ENCODE measurements around the gene APPL1.

Gene APPL1

GRCh38 chr3:57227204-57227929 is at the start of gene APPL1:
TSS of gene APPL1 (plus strand) at chr3:57227729. CDS start at chr3:57227884, 155 bp downstream.
- FAIRE-seq = peak; percentile 89
- DNase-seq (ENCODE audit: extremely low spot score, insufficient read length, low read depth) = peak; percentile 94

GRCh38 chr3:57179580-57180410 is 47.7 kb upstream of the APPL1 start:
- DNase-seq (ENCODE audit: extremely low spot score, insufficient read length, low read depth) = no peak
- FAIRE-seq = no peak

- FAIRE-seq (no peak), DNase-seq (ENCODE audit: extremely low spot score, insufficient read length, low read depth) (no peak)
Observed at GRCh38 chr3:57184526-57184925, 43.0 kb upstream of the APPL1 start.

GRCh38 chr3:57192028-57192427 is 35.5 kb upstream of the APPL1 start:
- no peak for FAIRE-seq
- no peak for DNase-seq (ENCODE audit: extremely low spot score, insufficient read length, low read depth)

GRCh38 chr3:57194641-57195040 is 32.9 kb upstream of the APPL1 start:
- DNase-seq (ENCODE audit: extremely low spot score, insufficient read length, low read depth) = no peak
- no peak for FAIRE-seq

GRCh38 chr3:57199895-57200297 is 27.6 kb upstream of the APPL1 start, which contains the start of gene HESX1:
TSS of gene HESX1 (minus strand) at chr3:57199978. CDS start at chr3:57199918, 60 bp downstream.
- no peak for FAIRE-seq
- no peak for DNase-seq (ENCODE audit: extremely low spot score, insufficient read length, low read depth)

GRCh38 chr3:57206423-57206822 is 21.1 kb upstream of the APPL1 start:
- peak; percentile 46 for FAIRE-seq
- DNase-seq (ENCODE audit: extremely low spot score, insufficient read length, low read depth) = no peak

- DNase-seq (ENCODE audit: extremely low spot score, insufficient read length, low read depth) = no peak
- FAIRE-seq = no peak
Observed at GRCh38 chr3:57221883-57222282, 5.6 kb upstream of the APPL1 start.

- DNase-seq (ENCODE audit: extremely low spot score, insufficient read length, low read depth) = no peak
- FAIRE-seq = peak; percentile 5
Observed at GRCh38 chr3:57224856-57225255, 2.7 kb upstream of the APPL1 start.

GRCh38 chr3:57226176-57226575 is 1.4 kb upstream of the APPL1 start:
- no peak for DNase-seq (ENCODE audit: extremely low spot score, insufficient read length, low read depth)
- no peak for FAIRE-seq

GRCh38 chr3:57227930-57228751 is 612 bp downstream of the APPL1 start:
- peak; percentile 26 for DNase-seq (ENCODE audit: extremely low spot score, insufficient read length, low read depth)

GRCh38 chr3:57230006-57230405 is 2.5 kb downstream of the APPL1 start:
- no peak for DNase-seq (ENCODE audit: extremely low spot score, insufficient read length, low read depth)
- FAIRE-seq = no peak

More at GRCh38 chr3:57227930-57228751, 612 bp downstream of the APPL1 start:
- peak; percentile 54 for FAIRE-seq

GRCh38 chr3:57233799-57234198 is 6.3 kb downstream of the APPL1 start:
- no peak for FAIRE-seq
- no peak for DNase-seq (ENCODE audit: extremely low spot score, insufficient read length, low read depth)

GRCh38 chr3:57234613-57235575 is 7.4 kb downstream of the APPL1 start:
- DNase-seq (ENCODE audit: extremely low spot score, insufficient read length, low read depth) = no peak
- FAIRE-seq = peak; percentile 24

- FAIRE-seq (no peak), DNase-seq (ENCODE audit: extremely low spot score, insufficient read length, low read depth) (no peak)
Observed at GRCh38 chr3:57244946-57245345, 17.4 kb downstream of the APPL1 start.

- DNase-seq (ENCODE audit: extremely low spot score, insufficient read length, low read depth) (no peak), FAIRE-seq (no peak)
Observed at GRCh38 chr3:57252404-57252803, 24.9 kb downstream of the APPL1 start.

- FAIRE-seq (no peak), DNase-seq (ENCODE audit: extremely low spot score, insufficient read length, low read depth) (no peak)
Observed at GRCh38 chr3:57256844-57257243, 29.3 kb downstream of the APPL1 start.

- FAIRE-seq = no peak
Observed at GRCh38 chr3:57257678-57258077, 30.1 kb downstream of the APPL1 start.

GRCh38 chr3:57261119-57261518 is 33.6 kb downstream of the APPL1 start:
- DNase-seq (ENCODE audit: extremely low spot score, insufficient read length, low read depth) (no peak), FAIRE-seq (no peak)

More at GRCh38 chr3:57257678-57258077, 30.1 kb downstream of the APPL1 start:
- DNase-seq (ENCODE audit: extremely low spot score, insufficient read length, low read depth) = no peak

All from GM18507 (cell line).